IPS DF 6.9 (cell line): Measurements from ENCODE around the gene MASP1.
"Not testable (repeated sequence)": the region's sequence is repeated elsewhere in the genome, so short reads cannot be mapped to it uniquely, and the experiment has no call there.

Experiments
- DNase-seq: peaks from one replicate; pipeline ENCODE4 v3.0.0-alpha.2; 2013; ENCODE audit warnings: low read depth, low spot score
- H3K27ac ChIP-seq: one replicate; pipeline ENCODE4 v1.5.1; 2013; ENCODE audit warnings: low read length, control low read depth
- H3K27me3 ChIP-seq: 2 replicates; pipeline ENCODE4 v1.6.1; 2013; ENCODE audit warnings: mild to moderate bottlenecking, low read length; ENCODE audit not compliant: control insufficient read depth, insufficient read depth
- H3K36me3 ChIP-seq: 2 replicates; pipeline ENCODE4 v1.6.1; 2013; ENCODE audit warnings: low read length; ENCODE audit not compliant: control insufficient read depth, insufficient read depth
- H3K4me1 ChIP-seq: 2 replicates; pipeline ENCODE4 v1.6.1; 2013; ENCODE audit warnings: low read length; ENCODE audit not compliant: control insufficient read depth, insufficient read depth
- H3K4me3 ChIP-seq: 2 replicates; pipeline ENCODE4 v1.5.1; 2013; ENCODE audit warnings: mild to moderate bottlenecking, low read length
- H3K9me3 ChIP-seq: 2 replicates; pipeline ENCODE4 v1.6.1; 2013; ENCODE audit warnings: low read length, inconsistent platforms; ENCODE audit not compliant: control insufficient read depth, insufficient read depth
- WGBS: extraction: QIAGEN DNeasy Blood & Tissue Kit; methylation state at CpG from one replicate; pipeline ENCODE4 v1.1.7; 2013; ENCODE audit warnings: mixed read lengths, missing lambda C conversion rate; ENCODE audit not compliant: insufficient read length, insufficient coverage; 5-methylcytosine and 5-hydroxymethylcytosine counted together

MASP1 gene

GRCh38 chr3:187252311-187252710 is 39.2 kb downstream of the MASP1 start:
- no peak for DNase-seq
- no peaks in the 10 kb centered on the region for H3K27me3 ChIP-seq
- no peak overlapping the region for H3K4me3 ChIP-seq
- WGBS: no CpG with 5 or more reads among the region's 4 CpGs
- H3K36me3 ChIP-seq: no peaks in the 10 kb centered on the region
- no peak overlapping the region for H3K27ac ChIP-seq
- no peaks in the 10 kb centered on the region; the same call in 1 of the 2 replicates for H3K4me1 ChIP-seq
- H3K9me3 ChIP-seq: no peaks in the 10 kb centered on the region

GRCh38 chr3:187251599-187251998 is 39.9 kb downstream of the MASP1 start:
- H3K4me3 ChIP-seq: no peak overlapping the region
- H3K36me3 ChIP-seq: no peaks in the 10 kb centered on the region
- no peak for DNase-seq
- no peaks in the 10 kb centered on the region for H3K9me3 ChIP-seq
- no peaks in the 10 kb centered on the region; the same call in 1 of the 2 replicates for H3K4me1 ChIP-seq
- H3K27me3 ChIP-seq: no peaks in the 10 kb centered on the region
- WGBS: no CpG with 5 or more reads among the region's 3 CpGs
- H3K27ac ChIP-seq: no peak overlapping the region

DNA sequence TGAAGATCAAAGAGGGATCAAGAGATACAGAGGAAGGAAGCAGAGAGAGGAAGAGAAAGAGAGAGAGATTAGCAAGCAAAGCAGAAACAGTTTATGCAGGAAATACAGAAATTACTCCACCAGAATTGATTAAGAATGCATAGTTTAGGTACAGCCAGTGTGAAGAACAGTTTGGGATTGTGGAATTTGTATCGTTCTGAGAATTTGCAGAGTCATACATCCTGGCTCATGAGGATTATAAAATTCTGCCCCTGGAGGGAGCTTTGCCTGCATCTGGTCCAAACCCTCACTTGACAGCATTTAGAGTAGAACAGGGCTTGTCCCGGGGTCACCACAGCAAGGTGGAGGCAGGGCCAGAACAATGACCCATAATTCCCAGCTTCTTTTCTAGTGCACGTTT is 44.1 kb downstream of the MASP1 start:
- H3K36me3 ChIP-seq: no peaks in the 10 kb centered on the region
- no CpG with 5 or more reads among the region's 3 CpGs for WGBS
- no peaks in the 10 kb centered on the region; the same call in 1 of the 2 replicates for H3K4me1 ChIP-seq
- no peaks in the 10 kb centered on the region for H3K27me3 ChIP-seq
- H3K27ac ChIP-seq: no peak overlapping the region
- DNase-seq: no peak
- no peaks in the 10 kb centered on the region for H3K9me3 ChIP-seq
- H3K4me3 ChIP-seq: no peak overlapping the region

DNA sequence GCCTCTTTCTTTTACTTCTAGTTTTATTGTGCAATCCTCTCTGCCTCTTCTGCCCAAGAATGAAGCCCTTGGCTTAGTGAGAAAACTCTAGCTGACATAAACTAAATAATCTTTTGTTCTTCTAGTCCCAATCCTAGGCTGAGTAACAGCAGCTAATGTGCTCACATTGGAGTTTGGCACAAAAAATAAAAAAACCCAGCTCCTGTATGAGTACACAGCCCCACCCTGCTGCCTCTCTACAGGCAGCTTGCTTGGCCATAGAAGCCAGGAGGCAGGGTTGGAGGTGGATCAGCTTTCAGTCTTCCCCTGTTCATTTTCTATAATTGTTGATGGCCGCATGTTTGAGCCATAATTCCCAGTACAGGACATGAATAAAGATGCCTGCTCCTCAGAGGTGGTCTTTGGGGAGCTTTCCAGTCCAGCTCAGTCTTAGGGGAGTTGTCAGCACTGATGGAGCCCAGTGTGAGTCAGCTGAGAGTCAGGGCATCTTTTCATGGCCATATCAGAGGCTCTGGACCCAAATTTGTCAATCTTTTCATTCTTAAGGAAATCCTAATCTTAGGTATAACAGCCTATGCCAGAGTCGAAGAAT is 47.5 kb downstream of the MASP1 start:
- DNase-seq: no peak
- Histone ChIP-seq H3K4me3 (no peak overlapping the region), H3K9me3 (no peaks in the 10 kb centered on the region), H3K27me3 (no peaks in the 10 kb centered on the region), H3K36me3 (no peaks in the 10 kb centered on the region), H3K4me1 (no peaks in the 10 kb centered on the region), H3K27ac (no peak overlapping the region)
- no CpG with 5 or more reads among the region's 2 CpGs for WGBS

GRCh38 chr3:187242900-187243299 is 48.6 kb downstream of the MASP1 start:
- Histone ChIP-seq H3K4me3 (no peak overlapping the region), H3K4me1 (no peaks in the 10 kb centered on the region), H3K9me3 (no peaks in the 10 kb centered on the region), H3K27me3 (no peaks in the 10 kb centered on the region), H3K36me3 (no peaks in the 10 kb centered on the region), H3K27ac (no peak overlapping the region)
- WGBS: no CpG with 5 or more reads among the region's 4 CpGs
- no peak for DNase-seq

DNA sequence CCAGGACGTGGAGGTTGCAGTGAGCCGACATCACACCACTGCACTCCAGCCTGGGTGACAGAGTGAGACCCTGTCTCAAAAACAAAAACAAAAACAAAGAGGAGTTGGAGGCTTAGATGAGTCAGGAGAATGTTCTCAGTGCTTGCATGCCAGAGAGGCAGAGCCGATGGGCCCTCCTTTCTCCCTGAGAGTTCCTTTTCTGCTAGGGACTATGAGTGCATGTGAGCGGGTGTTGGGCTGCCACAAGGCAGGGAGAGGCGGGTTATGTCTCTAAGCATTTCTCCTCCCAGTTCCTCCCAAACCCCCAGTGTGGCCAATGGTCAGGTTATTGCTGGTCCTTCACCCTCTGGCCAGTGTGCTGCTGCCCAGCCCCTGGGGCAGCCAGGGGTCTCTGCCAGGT is 49.1 kb downstream of the MASP1 start:
- no peak for DNase-seq
- Histone ChIP-seq H3K27ac (no peak overlapping the region), H3K4me1 (no peaks in the 10 kb centered on the region), H3K36me3 (no peaks in the 10 kb centered on the region), H3K9me3 (no peaks in the 10 kb centered on the region), H3K27me3 (no peaks in the 10 kb centered on the region), H3K4me3 (no peak overlapping the region)
- whole genome bisulfite sequencing: no CpG with 5 or more reads among the region's 5 CpGs

- not testable (repeated sequence) for H3K36me3 ChIP-seq, H3K27ac ChIP-seq, H3K4me1 ChIP-seq, H3K27me3 ChIP-seq, DNase-seq, H3K9me3 ChIP-seq, H3K4me3 ChIP-seq
- WGBS: no CpG with 5 or more reads among the region's 4 CpGs
Observed at GRCh38 chr3:187238835-187239234, 52.7 kb downstream of the MASP1 start.

DNA sequence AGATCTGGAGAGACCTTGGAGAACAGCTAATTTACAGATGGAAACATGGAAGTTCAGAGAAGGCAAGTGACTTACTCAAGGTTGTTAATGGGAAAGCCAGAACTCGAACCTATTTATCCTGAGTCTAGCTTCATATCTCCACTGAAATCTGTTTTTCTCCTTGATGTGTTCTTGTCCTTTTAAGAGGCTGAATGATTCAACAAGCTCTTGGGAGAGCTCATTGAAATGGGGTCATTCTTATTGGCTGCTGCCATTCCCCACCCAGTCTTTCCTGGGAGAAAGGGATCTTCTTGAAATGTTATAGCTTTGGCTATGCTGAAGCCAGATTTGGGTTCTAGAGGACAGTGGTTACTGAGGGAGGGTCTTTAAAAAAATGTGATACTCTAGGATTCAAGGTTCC is 53.3 kb downstream of the MASP1 start:
- WGBS: no CpG with 5 or more reads among the region's 1 CpG
- Histone ChIP-seq H3K4me3 (no peak overlapping the region), H3K27ac (no peak overlapping the region), H3K9me3 (no peaks in the 10 kb centered on the region), H3K36me3 (no peaks in the 10 kb centered on the region), H3K27me3 (no peaks in the 10 kb centered on the region), H3K4me1 (no peaks in the 10 kb centered on the region)
- no peak for DNase-seq

DNA sequence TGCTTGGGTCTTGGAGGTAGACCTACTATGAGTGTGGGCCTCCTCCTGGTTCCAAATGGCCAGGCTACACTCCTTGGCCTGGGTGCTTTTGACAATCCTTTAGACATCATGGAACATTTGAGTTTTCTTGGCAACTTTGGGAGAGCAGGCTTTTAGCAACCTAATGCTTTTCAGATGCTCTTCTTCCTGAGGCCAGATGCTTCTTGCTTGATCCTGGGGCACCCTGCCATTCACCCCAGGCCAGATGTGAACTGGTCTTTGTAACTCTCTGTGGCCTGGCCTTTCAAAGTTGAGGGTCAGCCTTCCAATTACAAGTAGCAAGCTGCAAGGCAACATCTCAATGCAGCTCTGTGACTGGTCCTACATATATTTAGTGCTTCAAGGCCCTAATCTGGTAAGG is 53.8 kb downstream of the MASP1 start:
- Histone ChIP-seq H3K4me1 (no peaks in the 10 kb centered on the region), H3K9me3 (no peaks in the 10 kb centered on the region), H3K36me3 (no peaks in the 10 kb centered on the region), H3K27ac (no peak overlapping the region), H3K4me3 (no peak overlapping the region), H3K27me3 (no peaks in the 10 kb centered on the region)
- no peak for DNase-seq

DNA sequence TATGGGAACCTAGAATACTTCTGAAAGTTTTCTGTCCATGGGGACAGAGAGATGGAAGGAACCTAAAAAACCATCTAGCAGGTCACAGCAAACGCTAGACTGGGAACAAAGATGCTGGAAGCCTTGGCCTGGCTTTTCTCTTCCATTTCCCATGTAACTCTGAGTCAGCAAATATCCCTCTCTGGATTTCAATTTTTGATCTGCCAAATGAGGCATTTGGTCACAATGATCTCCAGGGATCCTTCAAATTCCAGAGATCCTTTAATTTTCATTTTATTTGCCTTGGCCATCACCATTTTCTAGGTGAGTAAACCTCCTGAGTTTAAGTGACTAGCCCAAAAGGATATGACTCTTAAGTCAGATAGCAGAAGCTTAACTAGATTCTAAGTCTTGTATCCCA is 54.6 kb downstream of the MASP1 start:
- Histone ChIP-seq H3K27me3 (no peaks in the 10 kb centered on the region), H3K27ac (no peak overlapping the region), H3K9me3 (no peaks in the 10 kb centered on the region), H3K4me3 (no peak overlapping the region), H3K36me3 (no peaks in the 10 kb centered on the region), H3K4me1 (no peaks in the 10 kb centered on the region)
- no peak for DNase-seq
- WGBS: no CpG with 5 or more reads among the region's 1 CpG

DNA sequence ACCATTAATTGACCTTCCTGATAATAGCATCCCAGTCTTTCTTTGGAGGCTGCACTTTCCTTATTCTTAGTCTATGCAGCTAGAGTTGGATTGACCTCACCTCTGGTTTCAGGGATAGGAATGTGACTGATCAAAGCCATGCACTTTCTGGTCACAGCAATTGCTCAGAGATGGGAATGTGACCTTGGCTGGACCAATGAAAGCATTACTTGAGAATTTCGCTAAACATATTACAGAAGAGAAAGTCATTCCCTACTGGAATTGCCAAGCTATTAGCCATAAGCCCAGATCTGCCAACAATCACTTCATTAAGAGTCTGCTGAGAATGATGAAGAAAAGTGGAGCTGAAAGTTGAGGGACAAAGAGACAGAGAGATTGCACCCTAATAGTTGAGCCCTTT is 61.5 kb downstream of the MASP1 start:
- Histone ChIP-seq H3K27me3 (no peaks in the 10 kb centered on the region), H3K27ac (no peak overlapping the region), H3K4me1 (no peaks in the 10 kb centered on the region), H3K36me3 (no peaks in the 10 kb centered on the region), H3K4me3 (no peak overlapping the region), H3K9me3 (no peaks in the 10 kb centered on the region)
- WGBS: no CpG with 5 or more reads among the region's 1 CpG
- DNase-seq: no peak
